Measurements from ENCODE around the gene LRP8.

The LRP8 gene

GRCh38 chr1:53279296-53280200 is 48.3 kb downstream of the LRP8 start:
- FAIRE-seq, result no peak

GRCh38 chr1:53278298-53278725 is 49.6 kb downstream of the LRP8 start:
- FAIRE-seq, result no peak

DNA sequence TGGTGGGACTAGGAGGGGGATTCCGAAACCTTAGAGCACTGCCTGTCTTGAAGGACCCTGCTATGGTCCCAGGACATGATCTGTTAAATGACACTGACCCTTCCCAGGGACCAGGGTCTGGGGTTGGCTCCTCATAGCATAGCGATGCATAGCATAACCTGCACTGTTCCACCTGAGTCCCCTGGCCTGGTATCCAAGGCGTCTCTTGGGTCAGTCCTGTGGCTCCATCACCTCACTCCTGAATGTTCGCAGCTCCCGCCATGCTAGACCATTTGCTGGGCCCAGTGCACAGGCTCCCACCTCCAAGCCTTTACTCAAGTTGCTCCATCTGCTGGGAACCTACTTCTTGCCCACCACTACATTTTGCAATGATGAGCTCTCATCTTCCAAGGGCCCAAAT is 50.5 kb downstream of the LRP8 start:
- no peak for FAIRE-seq

GRCh38 chr1:53276902-53277281 is 51.0 kb downstream of the LRP8 start:
- FAIRE-seq, result no peak

GRCh38 chr1:53276153-53276901 is 51.5 kb downstream of the LRP8 start:
- no peak for FAIRE-seq

DNA sequence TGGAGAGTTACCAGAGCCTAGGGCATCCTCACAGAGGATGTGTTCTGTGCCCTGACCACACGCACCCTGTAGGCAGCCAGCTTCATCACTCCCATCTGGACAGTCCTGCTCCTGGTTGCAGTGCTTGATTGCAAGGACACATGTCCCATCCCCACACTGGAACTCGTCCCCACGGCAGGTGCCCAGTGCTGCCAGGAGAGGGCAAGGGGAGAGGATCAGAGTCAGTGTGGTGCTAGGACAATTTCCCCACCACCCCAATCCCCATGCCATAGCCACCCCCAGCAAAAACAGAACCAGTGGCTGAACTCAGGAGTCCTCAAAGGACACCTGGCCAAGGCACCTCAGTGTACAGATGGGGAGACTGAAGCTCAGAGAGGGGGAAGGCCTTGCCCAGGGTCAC is 52.3 kb downstream of the LRP8 start:
- no peak for FAIRE-seq

DNA sequence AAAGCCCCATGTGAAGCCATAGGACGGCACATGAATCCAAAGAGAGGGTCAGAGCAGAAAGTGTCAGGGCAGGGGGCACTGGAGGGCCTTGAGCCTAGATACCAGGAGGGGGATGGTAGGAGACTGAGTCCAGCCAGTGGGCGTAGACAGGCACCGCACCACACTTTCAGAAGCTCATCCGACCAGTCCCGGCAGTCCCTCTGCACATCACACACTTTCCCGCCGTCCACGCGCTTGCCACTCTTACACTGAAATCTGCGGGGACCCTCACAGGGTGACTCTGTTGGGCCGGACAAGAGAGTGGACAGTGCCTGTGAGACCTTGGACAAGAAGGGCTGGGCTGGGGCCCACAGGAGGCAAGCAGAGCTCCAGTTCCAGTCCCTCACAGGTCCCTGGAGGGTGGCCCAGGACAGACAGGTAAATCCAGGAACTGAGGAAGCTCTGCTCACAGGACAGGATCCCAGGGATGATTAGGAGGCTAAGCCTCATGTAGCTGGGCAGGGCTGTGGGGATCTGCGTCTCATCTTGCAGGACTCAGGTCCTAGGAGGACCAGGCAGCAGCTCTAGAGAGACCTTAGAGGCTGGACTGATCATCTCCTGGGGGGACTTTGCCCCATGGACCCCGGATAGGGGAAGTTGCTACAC is 53.2 kb downstream of the LRP8 start:
- FAIRE-seq, result no peak

GRCh38 chr1:53274026-53274425 is 53.8 kb downstream of the LRP8 start:
- FAIRE-seq, result no peak

DNA sequence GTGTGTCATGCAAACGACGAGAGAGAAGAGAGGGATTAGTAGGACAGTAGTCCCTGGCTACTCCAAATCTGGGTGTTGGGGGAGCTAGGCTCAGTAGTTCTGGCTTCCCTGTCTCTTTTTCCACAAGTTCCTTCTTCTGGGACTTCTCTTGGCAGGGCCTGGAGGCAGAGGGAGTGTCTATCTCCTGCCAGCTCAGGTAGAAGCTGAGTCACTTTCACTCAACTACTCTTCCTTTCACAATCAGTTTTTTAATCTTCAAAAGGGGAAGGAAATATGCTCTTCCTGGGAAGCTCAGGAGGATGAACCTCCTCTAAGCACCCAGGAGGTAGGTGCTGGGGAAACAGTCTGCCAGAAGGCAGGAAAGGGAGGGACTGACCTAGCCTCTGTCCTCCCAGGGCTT is 54.3 kb downstream of the LRP8 start:
- FAIRE-seq, result no peak

- FAIRE-seq, result no peak
Measured at GRCh38 chr1:53272349-53272748, 55.5 kb downstream of the LRP8 start.

- FAIRE-seq, result no peak
Measured at GRCh38 chr1:53271446-53272090, 56.3 kb downstream of the LRP8 start.

GRCh38 chr1:53270873-53271272 is 57.0 kb downstream of the LRP8 start:
- no peak for FAIRE-seq

DNA sequence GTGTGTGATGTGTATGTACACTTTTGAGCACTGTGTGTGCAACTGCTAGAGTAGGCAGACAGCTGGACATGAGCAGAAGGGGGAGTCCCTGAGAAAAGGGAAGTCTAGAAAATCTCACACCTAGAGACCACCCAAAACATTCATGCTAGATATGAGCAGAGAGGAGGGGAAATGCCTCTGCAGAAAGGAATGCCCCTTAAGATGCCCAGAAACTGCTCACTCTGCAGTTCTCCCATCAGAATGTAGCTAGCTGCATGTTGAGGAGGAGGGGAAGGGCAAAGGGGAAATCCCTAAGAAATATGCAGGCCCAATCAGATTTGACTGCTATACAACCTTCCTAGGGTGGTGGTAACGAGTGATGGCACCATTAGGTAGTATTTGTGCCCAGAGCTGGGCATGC is 57.8 kb downstream of the LRP8 start:
- no peak for FAIRE-seq

GRCh38 chr1:53267761-53268160 is 60.1 kb downstream of the LRP8 start:
- no peak for FAIRE-seq

DNA sequence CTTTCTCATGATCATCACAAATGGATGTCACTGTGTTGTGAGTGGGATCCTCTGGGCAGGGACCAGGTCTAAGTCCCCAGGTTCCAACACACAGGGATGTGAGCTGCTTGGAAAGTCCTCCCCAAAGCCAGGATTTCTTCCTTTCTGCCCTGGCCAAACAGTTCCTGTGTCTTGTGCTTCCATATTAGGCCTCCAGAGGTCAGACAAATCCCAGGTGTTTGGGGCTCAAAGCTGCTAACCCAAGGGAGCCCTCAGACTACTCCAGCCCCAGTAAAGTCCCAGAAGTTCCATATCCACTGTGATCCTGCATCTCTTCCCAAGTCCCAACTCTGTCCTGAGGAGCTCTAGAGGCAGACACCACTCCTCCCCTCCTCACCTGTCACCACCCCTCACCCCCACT is 61.8 kb downstream of the LRP8 start:
- FAIRE-seq, result no peak

DNA sequence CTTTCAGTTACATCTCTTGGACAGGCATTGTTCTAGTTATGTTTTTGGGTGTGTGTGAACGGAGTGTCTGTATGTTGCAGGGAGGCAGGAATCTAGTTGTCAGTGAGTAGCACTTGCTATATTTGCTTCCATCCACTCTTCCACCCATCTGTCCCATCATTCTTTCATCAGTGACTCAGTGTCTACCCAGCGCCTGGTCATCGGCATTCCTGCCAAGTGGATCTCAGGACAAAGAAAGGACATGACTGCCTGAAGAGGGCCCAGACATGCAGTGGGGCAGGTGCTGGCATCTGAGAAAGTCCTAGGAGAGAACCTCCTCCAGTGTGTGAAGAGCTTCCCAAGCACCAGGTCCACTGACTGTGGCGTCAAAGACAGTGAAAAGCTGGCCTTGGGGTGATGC is 62.3 kb downstream of the LRP8 start:
- FAIRE-seq, result no peak

GRCh38 chr1:53264048-53264447 is 63.8 kb downstream of the LRP8 start:
- FAIRE-seq, result no peak

- FAIRE-seq, result no peak
Measured at GRCh38 chr1:53262000-53262399, 65.9 kb downstream of the LRP8 start.

DNA sequence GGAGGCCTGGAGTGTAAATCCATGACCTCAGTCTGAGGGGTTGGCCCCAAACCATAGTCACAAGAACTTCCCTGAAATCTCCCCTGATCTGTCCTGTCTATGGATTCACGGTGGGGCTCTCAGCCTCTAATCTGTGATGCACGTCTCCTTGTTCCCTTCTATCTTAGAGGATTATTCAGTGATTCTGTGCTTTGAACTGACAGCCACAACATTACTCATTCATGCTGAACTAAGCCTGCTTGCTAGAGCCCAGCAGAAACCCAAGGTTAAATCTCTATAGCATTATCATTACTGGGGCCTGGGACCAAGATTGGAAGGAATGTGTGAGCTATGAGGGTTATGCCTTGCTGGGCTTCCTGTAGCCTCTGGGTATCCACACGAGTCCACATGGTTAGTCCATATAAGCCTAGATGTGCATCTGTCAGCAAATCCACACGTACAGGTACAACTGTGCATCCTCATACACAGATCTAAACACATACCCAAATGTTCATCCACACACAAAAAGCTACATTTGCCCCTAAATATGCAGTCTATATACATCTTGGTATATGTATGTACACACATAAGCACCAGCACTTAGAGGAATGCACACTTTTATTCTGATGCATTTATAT is 67.1 kb downstream of the LRP8 start:
- no peak for FAIRE-seq

DNA sequence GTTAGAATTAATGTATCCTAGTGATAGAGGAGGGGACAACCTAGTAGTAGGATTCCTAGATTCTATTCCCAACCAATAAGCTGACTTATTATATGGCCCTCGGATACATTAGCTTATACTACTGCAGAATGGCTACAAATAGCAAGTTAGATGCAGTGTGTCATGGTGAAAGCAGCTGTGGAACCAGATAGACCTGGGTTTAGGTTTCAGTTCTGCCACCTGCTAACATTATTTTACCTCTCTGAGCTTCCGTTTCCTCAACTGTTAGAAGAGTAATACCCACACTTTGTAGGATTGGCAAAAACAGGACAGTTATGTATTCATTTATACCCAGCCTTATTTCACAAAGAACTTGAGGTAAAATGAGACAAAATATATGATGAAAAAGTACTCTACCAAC is 67.9 kb downstream of the LRP8 start:
- no peak for FAIRE-seq

- FAIRE-seq, result no peak
Measured at GRCh38 chr1:53258216-53258615, 69.7 kb downstream of the LRP8 start.

GRCh38 chr1:53257454-53258081 is 70.3 kb downstream of the LRP8 start:
- FAIRE-seq, result no peak

Measured in A204.1 (cell line).